ENCODE measurements around the gene MSRB3. TPM values are rescaled to one million over a fixed set of nuclear protein-coding genes. Genes with fewer than 3 reads are reported as not detected.
"Not testable (repeated sequence)": the region's sequence is repeated elsewhere in the genome, so short reads cannot be mapped to it uniquely, and the experiment has no call there.

MSRB3 gene
- total RNA-seq, 1 experiment from 2014 or later: 2.8 TPM

DNA sequence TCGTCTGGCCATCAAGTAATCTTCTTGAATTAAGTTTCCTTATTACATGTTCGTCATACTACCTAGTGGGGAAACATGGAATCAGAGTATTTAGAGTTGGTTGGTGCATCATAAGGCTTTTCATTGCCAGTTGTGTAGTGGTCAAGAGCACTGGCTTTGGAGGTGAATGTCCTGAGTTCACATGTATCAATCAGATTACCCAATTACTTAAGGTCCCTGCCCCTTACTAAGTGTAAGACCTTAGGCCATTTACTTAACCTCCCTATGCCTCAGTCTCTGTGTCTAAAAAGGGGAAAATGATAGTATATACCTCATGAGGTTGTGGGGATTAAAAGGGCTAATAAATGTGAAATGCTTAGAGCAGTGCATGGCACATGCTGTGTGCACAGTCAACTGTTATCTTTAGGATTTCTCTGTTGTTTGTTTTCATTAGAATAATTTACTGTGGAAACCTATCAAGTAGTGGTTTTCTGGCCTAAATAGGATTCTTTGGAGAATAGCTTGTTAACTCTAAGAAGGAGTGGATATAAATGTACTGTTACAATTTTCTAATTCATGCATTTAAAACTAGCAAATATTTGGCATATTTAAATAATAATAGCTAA is 27.0 kb downstream of the MSRB3 start:
- no peaks in the 10 kb centered on the region for H3K36me3 ChIP-seq (replicated peaks; ENCODE audit: control insufficient read depth, insufficient read depth, low read length)
- H3K27me3 ChIP-seq (ENCODE audit: control insufficient read depth, insufficient read depth, low read length): no peaks in the 10 kb centered on the region
- DNase-seq: no peak

GRCh38 chr12:65306366-65307168 is 28.1 kb downstream of the MSRB3 start:
- Histone ChIP-seq H3K4me3 (ENCODE audit: insufficient read depth, low read depth, low read length) (no peak overlapping the region), H3K36me3 (replicated peaks; ENCODE audit: control insufficient read depth, insufficient read depth, low read length) (no peaks in the 10 kb centered on the region), H3K27me3 (ENCODE audit: control insufficient read depth, insufficient read depth, low read length) (no peaks in the 10 kb centered on the region)
- no peak for DNase-seq

More for the DNA sequence above, 27.0 kb downstream of the MSRB3 start:
- no peak overlapping the region for H3K4me3 ChIP-seq (ENCODE audit: insufficient read depth, low read depth, low read length)

GRCh38 chr12:65307169-65307501 is 28.7 kb downstream of the MSRB3 start:
- Histone ChIP-seq H3K36me3 (replicated peaks; ENCODE audit: control insufficient read depth, insufficient read depth, low read length) (no peaks in the 10 kb centered on the region), H3K4me3 (ENCODE audit: insufficient read depth, low read depth, low read length) (no peak overlapping the region), H3K27me3 (ENCODE audit: control insufficient read depth, insufficient read depth, low read length) (no peaks in the 10 kb centered on the region)
- no peak for DNase-seq

DNA sequence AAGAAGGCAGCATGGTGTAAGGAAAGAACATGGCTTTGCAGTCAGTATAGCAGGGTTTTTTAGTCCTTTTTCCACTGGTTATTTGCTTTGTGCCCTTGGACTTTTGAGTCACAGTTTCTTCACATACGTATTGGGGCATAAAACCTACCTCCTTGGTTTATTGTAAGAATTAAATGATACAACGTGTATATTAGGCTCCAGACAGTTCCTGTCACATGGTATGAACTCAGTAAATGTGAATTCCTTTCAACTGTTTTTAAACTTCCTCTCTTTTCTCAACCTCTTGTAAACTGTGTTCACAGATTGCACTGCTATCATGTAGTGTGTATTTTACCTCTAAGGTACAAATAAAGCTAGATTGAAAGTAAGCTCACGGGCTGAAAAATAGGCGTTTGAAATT is 29.5 kb downstream of the MSRB3 start:
- H3K4me3 ChIP-seq (ENCODE audit: insufficient read depth, low read depth, low read length): no peak overlapping the region
- H3K27me3 ChIP-seq (ENCODE audit: control insufficient read depth, insufficient read depth, low read length): no peaks in the 10 kb centered on the region
- DNase-seq: no peak
- H3K36me3 ChIP-seq (replicated peaks; ENCODE audit: control insufficient read depth, insufficient read depth, low read length): no peaks in the 10 kb centered on the region

GRCh38 chr12:65308601-65309071 is 30.2 kb downstream of the MSRB3 start:
- Histone ChIP-seq H3K27me3 (ENCODE audit: control insufficient read depth, insufficient read depth, low read length) (no peaks in the 10 kb centered on the region), H3K4me3 (ENCODE audit: insufficient read depth, low read depth, low read length) (no peak overlapping the region)
- DNase-seq: no peak

DNA sequence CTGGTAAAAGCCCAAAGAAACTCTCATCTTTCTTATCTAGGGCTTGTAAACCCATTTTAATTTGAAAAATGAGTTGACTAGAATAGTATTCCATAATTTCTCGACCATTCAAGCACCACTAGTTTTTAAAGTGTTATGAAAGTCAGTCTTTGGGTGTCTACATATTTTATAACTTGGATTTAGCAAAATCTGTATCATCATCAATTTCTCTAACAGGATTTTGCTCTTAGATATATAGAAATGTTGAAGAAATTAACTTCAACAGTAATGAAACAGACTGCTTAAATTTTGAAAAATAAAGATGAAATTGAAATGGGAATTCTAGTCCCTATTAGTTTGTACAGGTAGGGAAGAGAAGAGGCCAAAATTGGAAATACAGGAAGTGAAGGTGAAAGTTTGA is 32.8 kb downstream of the MSRB3 start:
- no peak for DNase-seq
- no peak overlapping the region for H3K4me3 ChIP-seq (ENCODE audit: insufficient read depth, low read depth, low read length)

More at GRCh38 chr12:65308601-65309071, 30.2 kb downstream of the MSRB3 start:
- H3K36me3 ChIP-seq (replicated peaks; ENCODE audit: control insufficient read depth, insufficient read depth, low read length): no peaks in the 10 kb centered on the region

GRCh38 chr12:65313719-65314317 is 35.3 kb downstream of the MSRB3 start:
- no peaks in the 10 kb centered on the region for H3K36me3 ChIP-seq (replicated peaks; ENCODE audit: control insufficient read depth, insufficient read depth, low read length)
- no peak for DNase-seq
- no peak overlapping the region for H3K4me3 ChIP-seq (ENCODE audit: insufficient read depth, low read depth, low read length)
- H3K27me3 ChIP-seq (ENCODE audit: control insufficient read depth, insufficient read depth, low read length): no peaks in the 10 kb centered on the region

More for the DNA sequence above, 32.8 kb downstream of the MSRB3 start:
- Histone ChIP-seq H3K36me3 (replicated peaks; ENCODE audit: control insufficient read depth, insufficient read depth, low read length) (no peaks in the 10 kb centered on the region), H3K27me3 (ENCODE audit: control insufficient read depth, insufficient read depth, low read length) (no peaks in the 10 kb centered on the region)

DNA sequence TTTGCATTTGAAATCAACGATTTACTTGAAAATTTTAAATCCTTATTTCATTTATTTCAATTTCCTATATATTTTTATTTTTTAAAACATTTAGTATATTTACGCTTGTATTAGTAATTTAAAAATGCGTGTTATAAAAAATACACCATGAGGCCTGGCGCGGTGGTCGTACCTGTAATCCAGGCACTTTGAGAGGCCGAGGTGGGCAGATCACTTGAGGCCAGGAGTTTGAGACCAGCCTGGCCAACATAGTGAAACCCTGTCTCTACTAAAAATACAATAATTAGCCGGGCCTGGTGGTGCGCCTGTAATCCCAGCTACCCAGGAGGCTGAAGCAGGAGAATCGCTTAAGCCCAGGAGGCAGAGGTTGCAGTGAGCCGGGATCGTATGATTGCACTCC is 36.8 kb downstream of the MSRB3 start:
- not testable (repeated sequence) for DNase-seq; H3K4me3 ChIP-seq (ENCODE audit: insufficient read depth, low read depth, low read length); H3K27me3 ChIP-seq (ENCODE audit: control insufficient read depth, insufficient read depth, low read length); H3K36me3 ChIP-seq (replicated peaks; ENCODE audit: control insufficient read depth, insufficient read depth, low read length)

DNA sequence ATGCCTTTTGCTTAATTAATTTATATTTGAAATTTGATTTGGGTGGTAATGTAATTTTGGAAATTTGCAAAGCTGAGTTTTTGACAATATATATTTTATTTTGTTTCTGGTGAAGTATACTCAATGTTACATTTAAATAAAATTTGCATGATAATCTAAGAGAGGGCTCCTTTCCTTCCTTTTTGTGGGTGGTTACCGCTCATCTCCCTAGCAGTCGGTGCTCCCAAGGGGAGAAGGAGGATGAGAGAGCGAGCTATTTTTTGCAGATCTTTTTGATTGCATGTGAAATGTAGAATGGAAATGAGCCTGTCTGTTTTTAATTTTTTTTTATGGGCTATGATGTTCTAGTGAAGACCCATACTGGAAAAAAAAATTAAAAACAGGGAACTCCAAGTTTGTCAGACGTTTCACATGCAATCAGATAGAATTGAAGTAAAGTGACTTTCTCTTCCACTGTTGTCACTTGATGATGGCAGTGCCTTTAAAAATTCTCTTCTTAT is 39.8 kb downstream of the MSRB3 start:
- Histone ChIP-seq H3K27me3 (ENCODE audit: control insufficient read depth, insufficient read depth, low read length) (no peaks in the 10 kb centered on the region), H3K4me3 (ENCODE audit: insufficient read depth, low read depth, low read length) (no peak overlapping the region), H3K36me3 (replicated peaks; ENCODE audit: control insufficient read depth, insufficient read depth, low read length) (no peaks in the 10 kb centered on the region)
- DNase-seq: no peak

DNA sequence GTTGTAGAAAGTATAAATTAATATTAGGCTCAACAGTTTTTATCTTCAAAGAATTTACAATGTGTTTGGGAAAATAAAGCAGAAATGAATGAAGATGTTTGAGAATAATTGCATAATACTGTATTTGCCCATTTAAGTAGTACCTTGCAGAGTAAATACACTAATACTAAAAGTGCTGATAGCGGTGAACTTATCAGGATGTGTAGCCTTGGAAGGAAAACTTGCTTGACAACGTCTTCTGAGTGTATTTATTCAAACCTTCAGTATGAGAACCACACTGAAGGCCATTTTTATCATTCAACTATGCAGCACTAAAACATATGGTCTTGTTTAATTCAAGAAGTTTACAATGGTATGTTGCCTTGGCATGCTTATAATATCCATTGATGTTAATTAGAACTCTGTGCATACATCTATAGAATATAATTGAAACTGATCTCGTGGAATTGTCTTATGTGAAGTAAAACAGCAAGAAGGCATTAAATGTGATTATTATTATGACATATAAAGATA is 41.3 kb downstream of the MSRB3 start:
- H3K27me3 ChIP-seq (ENCODE audit: control insufficient read depth, insufficient read depth, low read length): no peaks in the 10 kb centered on the region
- no peak for DNase-seq
- no peaks in the 10 kb centered on the region for H3K36me3 ChIP-seq (replicated peaks; ENCODE audit: control insufficient read depth, insufficient read depth, low read length)
- H3K4me3 ChIP-seq (ENCODE audit: insufficient read depth, low read depth, low read length): no peak overlapping the region

DNA sequence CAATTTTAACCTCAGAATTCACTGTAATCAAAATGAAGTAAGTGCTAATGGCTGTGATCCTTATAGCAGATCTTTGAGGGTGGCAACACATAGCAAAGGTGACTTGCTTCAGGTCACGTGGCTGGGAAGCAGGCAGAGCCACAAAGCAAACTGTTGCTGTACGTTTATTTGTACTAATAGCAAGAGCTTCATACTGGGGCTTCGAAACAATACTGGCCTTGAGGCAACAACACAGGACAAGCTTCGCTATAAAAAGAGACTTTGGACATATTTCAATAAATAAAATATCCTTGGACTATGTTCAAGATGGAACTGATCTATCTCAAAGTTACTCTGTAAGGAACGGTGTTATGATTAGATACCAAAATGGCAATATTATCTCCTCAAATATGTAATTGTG is 44.6 kb downstream of the MSRB3 start:
- H3K4me3 ChIP-seq (ENCODE audit: insufficient read depth, low read depth, low read length): no peak overlapping the region
- no peak for DNase-seq
- H3K36me3 ChIP-seq (replicated peaks; ENCODE audit: control insufficient read depth, insufficient read depth, low read length): no peaks in the 10 kb centered on the region
- H3K27me3 ChIP-seq (ENCODE audit: control insufficient read depth, insufficient read depth, low read length): no peaks in the 10 kb centered on the region

- Histone ChIP-seq H3K36me3 (replicated peaks; ENCODE audit: control insufficient read depth, insufficient read depth, low read length) (no peaks in the 10 kb centered on the region), H3K27me3 (ENCODE audit: control insufficient read depth, insufficient read depth, low read length) (no peaks in the 10 kb centered on the region), H3K4me3 (ENCODE audit: insufficient read depth, low read depth, low read length) (no peak overlapping the region)
- DNase-seq: no peak
These were observed 45.6 kb downstream of the MSRB3 start for GRCh38 chr12:65324056-65324455.

DNA sequence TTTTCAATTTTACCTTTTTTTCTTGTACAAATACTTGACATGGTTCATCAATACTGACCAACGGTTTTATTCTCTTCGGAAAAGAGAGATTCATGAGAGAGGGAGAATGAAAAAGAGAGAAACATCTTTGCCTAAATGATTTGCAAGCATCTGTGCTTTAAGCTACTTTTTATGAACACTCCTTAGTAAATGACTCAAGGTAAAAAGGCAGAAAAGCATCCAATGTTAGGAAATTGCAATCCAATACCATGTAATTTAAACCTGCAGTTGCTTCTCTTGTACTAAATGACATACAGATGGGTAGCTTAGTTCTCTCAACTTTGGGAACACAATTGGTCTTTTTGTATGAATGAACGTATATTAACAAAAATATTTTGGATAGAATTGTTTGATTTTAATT is 46.1 kb downstream of the MSRB3 start:
- Histone ChIP-seq H3K27me3 (ENCODE audit: control insufficient read depth, insufficient read depth, low read length) (no peaks in the 10 kb centered on the region), H3K4me3 (ENCODE audit: insufficient read depth, low read depth, low read length) (no peak overlapping the region), H3K36me3 (replicated peaks; ENCODE audit: control insufficient read depth, insufficient read depth, low read length) (no peaks in the 10 kb centered on the region)
- DNase-seq: no peak

- no peak overlapping the region for H3K4me3 ChIP-seq (ENCODE audit: insufficient read depth, low read depth, low read length)
- no peaks in the 10 kb centered on the region for H3K27me3 ChIP-seq (ENCODE audit: control insufficient read depth, insufficient read depth, low read length)
- DNase-seq: no peak
- no peaks in the 10 kb centered on the region for H3K36me3 ChIP-seq (replicated peaks; ENCODE audit: control insufficient read depth, insufficient read depth, low read length)
These were observed 46.7 kb downstream of the MSRB3 start for GRCh38 chr12:65325183-65325582.

DNA sequence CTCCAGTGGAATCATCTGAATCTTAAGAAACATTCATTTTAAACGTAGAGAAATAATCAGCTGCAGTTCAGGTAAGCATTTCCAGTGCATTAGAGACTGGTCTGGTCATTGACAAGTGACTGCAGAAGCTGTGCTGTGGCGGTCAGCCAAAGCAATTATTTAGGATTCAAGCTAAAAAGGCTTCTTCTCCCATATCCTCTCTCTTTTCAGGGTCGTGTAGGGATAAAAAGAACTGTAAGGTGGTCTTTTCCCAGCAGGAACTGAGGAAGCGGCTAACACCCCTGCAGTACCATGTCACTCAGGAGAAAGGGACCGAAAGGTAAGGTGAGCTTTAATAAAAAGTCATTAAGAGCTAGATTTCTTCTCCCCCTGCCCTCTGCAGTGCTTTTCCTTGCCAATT is 48.1 kb downstream of the MSRB3 start:
- no peaks in the 10 kb centered on the region for H3K27me3 ChIP-seq (ENCODE audit: control insufficient read depth, insufficient read depth, low read length)
- no peak for DNase-seq
- H3K4me3 ChIP-seq (ENCODE audit: insufficient read depth, low read depth, low read length): no peak overlapping the region
- H3K36me3 ChIP-seq (replicated peaks; ENCODE audit: control insufficient read depth, insufficient read depth, low read length): no peaks in the 10 kb centered on the region

Data from H7 (cell line).